ENCODE data around the gene CASS4. TPM values are rescaled to one million over a fixed set of nuclear protein-coding genes. Genes with fewer than 3 reads are reported as not detected.

CASS4 gene
- total and polyA plus RNA-seq, 9 of the 15 experiments (the other 6 are each of a cell fraction or from before 2014, with no cell fraction given), result 8.1 to 53.8 (median 26.7) TPM

DNA sequence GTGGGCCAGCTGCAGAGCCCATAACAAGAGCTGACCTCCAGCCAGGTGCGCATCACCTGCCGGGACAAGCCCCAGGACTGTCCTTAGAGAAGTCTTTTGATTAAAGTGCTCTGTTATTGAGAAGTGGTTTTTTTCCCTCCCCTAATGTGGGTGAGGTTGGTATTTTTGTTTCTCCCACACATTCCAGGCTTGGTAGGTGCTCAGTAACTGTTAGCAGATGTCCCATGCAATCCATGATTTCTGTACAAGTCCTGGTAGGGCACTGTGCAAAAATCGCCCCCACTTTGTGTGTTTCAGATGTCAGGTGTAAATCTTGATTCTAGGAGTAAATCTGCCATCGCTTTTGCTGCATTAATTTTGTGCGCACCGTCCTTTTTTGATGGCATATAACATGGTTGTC lies 48.6 kb upstream of the CASS4 start (continued):
- TF ChIP-seq HMG20B (CRISPR knock-in tag; IDR thresholded peaks at IDR 0.05) (no peak), CBX3 (IDR thresholded peaks at IDR 0.05; ENCODE audit: borderline replicate concordance in 1 of 2, low read length in 2 of 2) (no peak), CBX2 (IDR thresholded peaks at IDR 0.05; ENCODE audit: insufficient read depth, low read length, poor library complexity, severe bottlenecking) (no peak), ZNF263 (CRISPR knock-in tag; IDR thresholded peaks at IDR 0.05; ENCODE audit: borderline replicate concordance) (no peak), ZNF561 (CRISPR knock-in tag; conservative IDR thresholded peaks at IDR 0.05) (no peak), ZNF41 (CRISPR knock-in tag; conservative IDR thresholded peaks at IDR 0.05) (no peak), EGR1 (conservative IDR thresholded peaks at IDR 0.05) (no peak), ZNF174 (CRISPR knock-in tag; IDR thresholded peaks at IDR 0.05) (no peak)
- TF ChIP-seq, protein P1, sequence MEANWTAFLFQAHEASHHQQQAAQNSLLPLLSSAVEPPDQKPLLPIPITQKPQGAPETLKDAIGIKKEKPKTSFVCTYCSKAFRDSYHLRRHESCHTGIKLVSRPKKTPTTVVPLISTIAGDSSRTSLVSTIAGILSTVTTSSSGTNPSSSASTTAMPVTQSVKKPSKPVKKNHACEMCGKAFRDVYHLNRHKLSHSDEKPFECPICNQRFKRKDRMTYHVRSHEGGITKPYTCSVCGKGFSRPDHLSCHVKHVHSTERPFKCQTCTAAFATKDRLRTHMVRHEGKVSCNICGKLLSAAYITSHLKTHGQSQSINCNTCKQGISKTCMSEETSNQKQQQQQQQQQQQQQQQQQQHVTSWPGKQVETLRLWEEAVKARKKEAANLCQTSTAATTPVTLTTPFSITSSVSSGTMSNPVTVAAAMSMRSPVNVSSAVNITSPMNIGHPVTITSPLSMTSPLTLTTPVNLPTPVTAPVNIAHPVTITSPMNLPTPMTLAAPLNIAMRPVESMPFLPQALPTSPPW (CRISPR knock-in tag; IDR thresholded peaks at IDR 0.05), result no peak
